ENCODE data around the gene HSPA4. TPM values are rescaled to one million over a fixed set of nuclear protein-coding genes. Genes with fewer than 3 reads are reported as not detected.

Gene HSPA4
- total and polyA plus RNA-seq, 2 of the 4 experiments (the other 2 are of a cell fraction): 34.9 to 120 TPM

GRCh38 chr5:133086366-133086875 is 34.6 kb downstream of the HSPA4 start:
- Histone ChIP-seq H2BK120ac (ENCODE audit: low read depth, low read length) (no peak overlapping the region), H2AFZ (replicated peaks; ENCODE audit: low read length, poor library complexity) (no peak overlapping the region), H2BK20ac (ENCODE audit: low read depth, low read length) (no peak overlapping the region), H4K91ac (ENCODE audit: insufficient read depth, low read depth, low read length) (no peak overlapping the region), H2BK5ac (ENCODE audit: low read depth, low read length, poor library complexity, severe bottlenecking) (no peak overlapping the region), H3K23ac (ENCODE audit: low read depth, low read length) (no peak overlapping the region), H3K36me3 (ENCODE audit: control insufficient read depth, insufficient read depth, low read length) (peaks cover 22% of the 10 kb centered on the region), H3K14ac (replicated peaks; ENCODE audit: low read depth, low read length) (no peak overlapping the region), H4K20me1 (ENCODE audit: insufficient read depth, low read length) (peaks cover 24% of the 10 kb centered on the region), H3K4me1 (ENCODE audit: control insufficient read depth, insufficient read depth, low read length) (peaks cover 3% of the 10 kb centered on the region), H3K56ac (ENCODE audit: extremely low read depth, insufficient read depth, low read length) (no peak overlapping the region), H3K27me3 (ENCODE audit: control insufficient read depth, insufficient read depth, low read length) (no peaks in the 10 kb centered on the region), H3K18ac (ENCODE audit: low read depth, low read length) (no peak overlapping the region), H4K8ac (ENCODE audit: low read depth in 2 of 2, low read length in 2 of 2) (no peak overlapping the region), H3K9me1 (ENCODE audit: insufficient read depth, low read length) (peaks cover 3% of the 10 kb centered on the region; the same call in 1 of the 2 replicates), H3K9me3 (ENCODE audit: control insufficient read depth, insufficient read depth, low read length) (no peaks in the 10 kb centered on the region), H3K27ac (ENCODE audit: insufficient read depth, low read length) (no peak overlapping the region), H2AK5ac (ENCODE audit: low read depth, low read length) (no peak overlapping the region), H2BK15ac (ENCODE audit: low read depth, low read length) (no peak overlapping the region), H3K9ac (ENCODE audit: low read depth, low read length) (no peak overlapping the region), H4K5ac (ENCODE audit: low read depth, low read length) (no peak overlapping the region), H2AK9ac (replicated peaks; ENCODE audit: low read depth, low read length, poor library complexity) (no peak overlapping the region), H3K4me3 (ENCODE audit: insufficient read depth, low read depth, low read length) (no peak overlapping the region), H3K79me1 (ENCODE audit: low read depth in 1 of 2, low read length in 2 of 2) (peaks cover 31 to 46% of the 10 kb centered on the region in 2 experiments), H3K4ac (ENCODE audit: low read depth, low read length) (no peak overlapping the region), H3K4me2 (ENCODE audit: low read depth, low read length) (no peak overlapping the region)
- intact Hi-C loops (cut with micrococcal nuclease) (loop anchor here (10.0 kb wide), 1 partner anchor 702 kb away; no protein-coding TSS in a partner anchor), in situ Hi-C loops (cut with MboI; ENCODE audit: low sequenced_read_pairs) (no loop called here), dilution Hi-C loops (cut with HindIII; ENCODE audit: low sequenced_read_pairs, unreplicated experiment) (no loop called here)
- ChIA-PET CTCF (no interaction called here), POLR2A (ENCODE audit: unreplicated experiment) (no interaction called here)
- BruUV-seq (replicated peaks): no TSS peak
- DNase-seq (no peak), ATAC-seq (ENCODE audit: low read depth) (no peak)
- WGBS, 2 experiments (ENCODE audit: extremely low coverage in 2 of 2, insufficient read length in 1 of 2): no CpG with 5 or more reads among the region's 4 CpGs
- TF ChIP-seq SMC3 (IDR thresholded peaks at IDR 0.05; ENCODE audit: low read depth, low read length): no peak
- TF ChIP-seq RAD21 (IDR thresholded peaks at IDR 0.05; ENCODE audit: low read length): no peak
- no peak for TF ChIP-seq RFX5 (IDR thresholded peaks at IDR 0.05; ENCODE audit: low read depth, low read length)
